Measurements from ENCODE around the gene PASK.

Gene PASK

GRCh38 chr2:241126201-241126611, 23.1 kb downstream of the PASK start:
- no peak for TF ChIP-seq CTCF (IDR thresholded peaks at IDR 0.05; ENCODE audit: low read depth, low read length)
- no peak for DNase-seq (ENCODE audit: low read depth, low spot score)
- H3K4me3 ChIP-seq (ENCODE audit: low read depth, low read length), result no peak overlapping the region
- in situ Hi-C loops (cut with HindIII; ENCODE audit: low sequenced_read_pairs), result no loop called here

GRCh38 chr2:241125626-241126025, 23.6 kb downstream of the PASK start:
- in situ Hi-C loops (cut with HindIII; ENCODE audit: low sequenced_read_pairs), result no loop called here
- no peak for DNase-seq (ENCODE audit: low read depth, low spot score)
- TF ChIP-seq CTCF (IDR thresholded peaks at IDR 0.05; ENCODE audit: low read depth, low read length), result no peak
- H3K4me3 ChIP-seq (ENCODE audit: low read depth, low read length), result no peak overlapping the region

GRCh38 chr2:241123816-241124536, 25.3 kb downstream of the PASK start:
- no peak for DNase-seq (ENCODE audit: low read depth, low spot score)
- no peak for TF ChIP-seq CTCF (IDR thresholded peaks at IDR 0.05; ENCODE audit: low read depth, low read length)
- in situ Hi-C loops (cut with HindIII; ENCODE audit: low sequenced_read_pairs), result no loop called here
- no peak overlapping the region for H3K4me3 ChIP-seq (ENCODE audit: low read depth, low read length)

GRCh38 chr2:241122376-241123002, 26.8 kb downstream of the PASK start:
- TF ChIP-seq CTCF (IDR thresholded peaks at IDR 0.05; ENCODE audit: low read depth, low read length), result no peak
- no peak overlapping the region for H3K4me3 ChIP-seq (ENCODE audit: low read depth, low read length)
- DNase-seq (ENCODE audit: low read depth, low spot score), result no peak
- in situ Hi-C loops (cut with HindIII; ENCODE audit: low sequenced_read_pairs), result no loop called here

GRCh38 chr2:241121008-241121407, 28.3 kb downstream of the PASK start:
- no peak overlapping the region for H3K4me3 ChIP-seq (ENCODE audit: low read depth, low read length)
- DNase-seq (ENCODE audit: low read depth, low spot score), result no peak
- no peak for TF ChIP-seq CTCF (IDR thresholded peaks at IDR 0.05; ENCODE audit: low read depth, low read length)
- in situ Hi-C loops (cut with HindIII; ENCODE audit: low sequenced_read_pairs), result no loop called here

GRCh38 chr2:241120440-241120839, 28.8 kb downstream of the PASK start:
- in situ Hi-C loops (cut with HindIII; ENCODE audit: low sequenced_read_pairs), result no loop called here

More at GRCh38 chr2:241120440-241120839, 28.8 kb downstream of the PASK start:
- H3K4me3 ChIP-seq (ENCODE audit: low read depth, low read length), result no peak overlapping the region
- no peak for DNase-seq (ENCODE audit: low read depth, low spot score)
- TF ChIP-seq CTCF (IDR thresholded peaks at IDR 0.05; ENCODE audit: low read depth, low read length), result no peak

All from astrocyte of the spinal cord (primary cell).